K562 (cell line): Measurements from ENCODE around the gene STOX2. TPM values are rescaled to one million over a fixed set of nuclear protein-coding genes. Genes with fewer than 3 reads are reported as not detected.

Experiments
- ATAC-seq: fragments of 200-7000 bp; cut with Tn5 transposase; 3 replicates; pipeline ENCODE4 v1.9.1; 2020; ENCODE audit warnings: moderate library complexity
- BruUV-seq: library from RNA; stranded (reverse); fragments of 400-500 nt; replicated peaks from 2 replicates; lab custom pipeline; 2021; lab: Mats Ljungman, UMichigan
- CTCF ChIA-PET: fragments of 300-600 bp; formaldehyde crosslinking; extraction: SDS; loops from one replicate; lab custom pipeline; 2021; ENCODE audit warnings: low intra/inter-chr PET ratio; lab: Yijun Ruan, JAX
- POLR2A ChIA-PET: fragments of 300-600, 350-650 bp; sonication (Branson Sonifier 250); formaldehyde crosslinking; extraction: SDS; loops from one replicate; lab custom pipeline; 2021; ENCODE audit warnings: antibody characterized with exemption, inconsistent platforms; lab: Yijun Ruan, JAX
- DNase-seq, 4 experiments: peaks; one replicate each; pipeline versions ENCODE4 v3.0.0 to v3.0.0-alpha.2; 2011 to 2018; ENCODE audit warnings: low spot score in 3 of 4, mixed read lengths in 3 of 4; ENCODE audit errors: extremely low read depth in 1 of 4
- FAIRE-seq: peaks from 2 replicates; lab custom pipeline; 2011; peaks lifted over from hg19 to GRCh38; lab: Jason Lieb, UNC
- H2AFZ ChIP-seq: 2 replicates; pipeline ENCODE4 v1.6.0; 2011; ENCODE audit warnings: low read depth, low read length, control low read depth, inconsistent platforms
- H3K27ac ChIP-seq: fragments of 200-600 bp; 3 replicates; pipeline ENCODE4 v1.8.0; 2011; ENCODE audit warnings: low read depth, mild to moderate bottlenecking, control low read depth, inconsistent platforms, low read length, moderate library complexity, mixed read lengths; ENCODE audit errors: extremely low read depth
- H3K27me3 ChIP-seq, 2 experiments: fragments of 300-600 bp in 1 of 2; 2 replicates in 1 of 2; 3 replicates in 1 of 2; pipeline versions ENCODE4 v1.6.0 to v1.8.0; 2011; ENCODE audit warnings: inconsistent platforms in 2 of 2, low read length in 2 of 2, mild to moderate bottlenecking in 1 of 2, mixed read lengths in 1 of 2, moderate library complexity in 1 of 2; ENCODE audit not compliant: control insufficient read depth in 2 of 2, insufficient read depth in 2 of 2
- H3K36me3 ChIP-seq: fragments of 300-600 bp; 3 replicates; pipeline ENCODE4 v1.8.0; 2011; ENCODE audit warnings: mild to moderate bottlenecking, low read length, inconsistent platforms; ENCODE audit not compliant: control insufficient read depth, insufficient read depth
- H3K4me1 ChIP-seq, 2 experiments: fragments of 200-600 bp in 1 of 2; replicated peaks in 1 of 2; 2 replicates in 1 of 2; 3 replicates in 1 of 2; pipeline versions ENCODE4 v1.5.1 to v1.8.0; 2011; ENCODE audit warnings: inconsistent platforms in 2 of 2, low read length in 2 of 2, mild to moderate bottlenecking in 1 of 2, mixed read lengths in 1 of 2, moderate library complexity in 1 of 2; ENCODE audit not compliant: control insufficient read depth in 2 of 2, insufficient read depth in 2 of 2
- H3K4me2 ChIP-seq: 2 replicates; pipeline ENCODE4 v1.6.1; 2011; ENCODE audit warnings: low read length, control low read depth, inconsistent platforms, mixed read lengths; ENCODE audit not compliant: insufficient read depth
- H3K4me3 ChIP-seq: fragments of 200-600 bp; sonication (generic), shearing (Covaris generic); 2 replicates; pipeline ENCODE4 v1.5.1; 2016; ENCODE audit warnings: control low read depth, inconsistent platforms
- H3K79me2 ChIP-seq: fragments of 200-600 bp; 3 replicates; pipeline ENCODE4 v1.8.0; 2011; ENCODE audit warnings: low read length, inconsistent platforms; ENCODE audit not compliant: control insufficient read depth, insufficient read depth
- H3K9ac ChIP-seq, 2 experiments: 2 replicates each; pipeline versions ENCODE4 v1.6.0 to v1.6.1; 2011; ENCODE audit warnings: low read depth in 2 of 2, low read length in 2 of 2, control low read depth in 1 of 2, inconsistent platforms in 1 of 2, mild to moderate bottlenecking in 1 of 2, mixed read lengths in 1 of 2; ENCODE audit not compliant: insufficient read depth in 1 of 2
- H3K9me1 ChIP-seq: one replicate; pipeline ENCODE4 v1.6.0; 2011; ENCODE audit warnings: inconsistent platforms, mild to moderate bottlenecking, low read length, moderate library complexity; ENCODE audit not compliant: control insufficient read depth, insufficient read depth
- H3K9me3 ChIP-seq: replicated peaks from 2 replicates; pipeline ENCODE4 v1.5.1; 2011; ENCODE audit warnings: low read depth, low read length, inconsistent platforms; ENCODE audit not compliant: control insufficient read depth, insufficient read depth
- H4K20me1 ChIP-seq: replicated peaks from 2 replicates; pipeline ENCODE4 v1.6.1; 2011; ENCODE audit warnings: low read length, inconsistent platforms, mixed read lengths; ENCODE audit not compliant: control insufficient read depth, insufficient read depth
- ARHGAP35 ChIP-seq: fragments of 450-650 bp; IDR thresholded peaks from 2 replicates; pipeline ENCODE4 v1.6.1; 2018; ENCODE audit not compliant: partially characterized antibody
- EZH2 ChIP-seq: IDR thresholded peaks from 2 replicates; pipeline ENCODE4 v1.6.1; 2012; ENCODE audit warnings: low read depth, mild to moderate bottlenecking, inconsistent platforms, low read length, borderline replicate concordance
- HDAC6 ChIP-seq: IDR thresholded peaks from 2 replicates; pipeline ENCODE4 v1.6.1; 2012; ENCODE audit warnings: low read depth, mild to moderate bottlenecking, control low read depth, inconsistent platforms, low read length, moderate library complexity
- MAFK ChIP-seq: IDR thresholded peaks from 2 replicates; pipeline ENCODE4 v1.6.1; 2011; ENCODE audit warnings: low read length, improper control_type of control experiment
- MYC ChIP-seq, 2 experiments: fragments of 250-450 bp in 1 of 2; sonication (Bioruptor Pico) in 1 of 2; IDR thresholded peaks; 2 replicates each; pipeline versions ENCODE4 v1.5.1 to v1.6.1; 2012 to 2021; ENCODE audit warnings: low read depth in 2 of 2, borderline replicate concordance in 1 of 2, improper control_type of control experiment in 1 of 2, low read length in 1 of 2, mild to moderate bottlenecking in 1 of 2, moderate library complexity in 1 of 2
- NCOA1 ChIP-seq: fragments of 450-650 bp; IDR thresholded peaks from 2 replicates; pipeline ENCODE4 v1.6.1; 2016; ENCODE audit warnings: low read depth
- NFXL1 ChIP-seq: fragments of 450-650 bp; formaldehyde crosslinking; IDR thresholded peaks from 2 replicates; pipeline ENCODE4 v1.4.0; 2021; ENCODE audit warnings: mild to moderate bottlenecking
- POLR2AphosphoS5 ChIP-seq: IDR thresholded peaks from 2 replicates; pipeline ENCODE4 v1.6.1; 2011; ENCODE audit warnings: mild to moderate bottlenecking, low read depth, low read length, moderate library complexity; ENCODE audit not compliant: control insufficient read depth, insufficient read depth
- RBBP5 ChIP-seq: fragments of 200-600 bp; sonication (generic); IDR thresholded peaks from 2 replicates; pipeline ENCODE4 v1.6.1; 2012; ENCODE audit warnings: borderline replicate concordance, mild to moderate bottlenecking, low read length, control low read depth, inconsistent platforms; ENCODE audit not compliant: insufficient read depth, poor library complexity, severe bottlenecking
- RNF2 ChIP-seq: sonication (generic); IDR thresholded peaks from 2 replicates; pipeline ENCODE4 v1.6.1; 2016
- SIN3B ChIP-seq: fragments of 450-650 bp; IDR thresholded peaks from 2 replicates; pipeline ENCODE4 v1.6.1; 2017; ENCODE audit warnings: low read depth, mild to moderate bottlenecking, moderate library complexity
- TAF15 ChIP-seq: fragments of 200-400 bp; formaldehyde crosslinking; IDR thresholded peaks from 2 replicates; pipeline ENCODE4 v1.6.1; 2017; ENCODE audit warnings: mild to moderate bottlenecking, low read depth, low read length, moderate library complexity
- ZBED1 ChIP-seq: IDR thresholded peaks from 2 replicates; pipeline ENCODE4 v1.6.1; 2014
- ZNF23 ChIP-seq: fragments of 250-450 bp; sonication (Bioruptor Pico); IDR thresholded peaks from 2 replicates; pipeline ENCODE4 v1.4.0; 2020; ENCODE audit warnings: mild to moderate bottlenecking
- ZNF589 ChIP-seq: fragments of 200-800 bp; sonication (Bioruptor generic); IDR thresholded peaks from 2 replicates; pipeline ENCODE4 v1.6.1; 2016; ENCODE audit warnings: low read depth, missing genetic modification characterization, missing compliant biosample characterization
- WGBS: fragments of 100-300 bp; shearing (Covaris generic); methylation state at CpG from one replicate; pipeline ENCODE4 v1.1.6; 2016; ENCODE audit warnings: low coverage, mixed read lengths; ENCODE audit not compliant: insufficient coverage; ENCODE audit errors: missing lambda C conversion rate; 5-methylcytosine and 5-hydroxymethylcytosine counted together
- in situ Hi-C: fragments of 300-500 bp; cut with MboI; formaldehyde crosslinking; loops from 4 replicates; pipeline ENCODE4 v1.15.0; 2018; ENCODE audit warnings: inconsistent platforms, mixed read lengths
- intact Hi-C: fragments of 100-400 bp; cut with micrococcal nuclease; formaldehyde crosslinking; loops from 2 replicates; pipeline ENCODE4 v1.14.2; 2022
- polyA plus RNA-seq, 8 experiments: library from polyadenylated mRNA; depleted of rRNA in 4 of 8; stranded (reverse) in 5 of 8; unstranded in 3 of 8; fragments of >200 nt; fragmentation: Nextera tagmentation in 2 of 8; fragmentation: Illumina TruSeq in 1 of 8; extraction: Ambion mirVana in 2 of 8; extraction: Trizol in 1 of 8; gene quantifications; 2 replicates each; pipeline versions ENCODE4 v1.2.1 to v1.2.3, GENCODE V29; 2011 to 2014; ENCODE audit warnings: inconsistent platforms in 1 of 8, missing spikeins in 1 of 8
- total RNA-seq, 7 experiments: library from RNA; depleted of rRNA in 6 of 7; stranded (reverse); fragments of >200 nt in 6 of 7; fragmentation: Illumina TruSeq in 2 of 7; extraction: Trizol in 2 of 7; gene quantifications; 2 replicates each; pipeline versions ENCODE4 v1.2.1 to v1.2.3, GENCODE V29; 2011 to 2021; ENCODE audit warnings: low replicate concordance in 1 of 7
- TF ChIP-seq, protein P1 (sequence below): fragments of 450-650 bp; IDR thresholded peaks from 2 replicates; pipeline ENCODE4 v1.6.1; 2014; ENCODE audit warnings: low read depth, mild to moderate bottlenecking, moderate library complexity, borderline replicate concordance

The STOX2 gene
- total and polyA plus RNA-seq, 9 of the 15 experiments (the other 6 are each of a cell fraction or from before 2014, with no cell fraction given), result not detected

DNA sequence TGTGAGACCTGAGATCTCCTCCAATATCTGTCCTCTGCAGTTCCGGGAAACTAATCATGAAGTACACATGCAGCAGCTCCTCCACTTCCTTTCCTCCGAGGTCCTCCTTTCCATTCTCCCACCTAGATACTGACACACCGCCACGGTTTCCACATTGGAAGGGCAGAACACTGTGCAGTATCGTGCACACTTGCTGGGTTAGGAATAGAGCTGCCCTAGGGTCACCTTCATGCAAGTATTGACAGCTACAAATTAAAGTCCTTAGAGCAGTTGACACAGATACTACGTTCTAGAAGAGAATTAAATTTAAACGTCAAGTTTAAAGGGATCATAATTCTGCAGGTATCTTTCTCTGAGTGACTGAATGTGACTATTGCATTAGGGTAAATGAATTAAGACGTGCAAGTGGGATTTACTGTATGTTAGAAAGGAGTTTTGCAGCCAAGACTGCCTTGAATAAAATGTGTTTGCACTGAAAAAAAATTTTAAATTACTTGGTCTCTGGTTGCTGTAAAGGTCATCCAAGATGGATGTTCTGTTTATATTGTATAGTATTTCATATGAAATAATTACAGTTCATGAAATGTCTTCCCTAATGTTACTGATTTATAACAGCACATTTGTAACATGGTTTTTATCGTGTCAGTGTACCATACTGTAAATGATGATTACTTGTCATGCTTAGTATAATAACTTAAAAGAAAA, 117.7 kb downstream of the STOX2 start:
- Histone ChIP-seq H3K27me3 (peaks cover 9 to 16% of the 10 kb centered on the region in 2 experiments), H3K9me1 (no peaks in the 10 kb centered on the region), H3K4me1 (no peaks in the 10 kb centered on the region), H3K9ac (no peak overlapping the region), H3K36me3 (no peaks in the 10 kb centered on the region), H3K4me2 (no peak overlapping the region), H2AFZ (no peak overlapping the region), H3K9me3 (no peaks in the 10 kb centered on the region), H4K20me1 (no peaks in the 10 kb centered on the region), H3K27ac (no peak overlapping the region), H3K4me3 (no peak overlapping the region), H3K79me2 (no peaks in the 10 kb centered on the region)
- in situ Hi-C loops, result no loop called here
- POLR2A ChIA-PET, result no interaction called here
- no peak for DNase-seq
- WGBS, result under 1% methylated on average over 9 of the region's 9 CpGs
- intact Hi-C loops, result no loop called here
- FAIRE-seq, result no peak
- TF ChIP-seq NCOA1 (no peak), POLR2AphosphoS5 (no peak), ZNF589 (CRISPR knock-in tag) (no peak), ZNF23 (no peak), MYC (IDR thresholded peaks at IDR 0.05; ENCODE audit: low read depth, low read length) (no peak), MYC (CRISPR knock-in tag; IDR thresholded peaks at IDR 0.05; ENCODE audit: borderline replicate concordance, low read depth) (no peak), NFXL1 (no peak), SIN3B (no peak), MAFK (no peak), RNF2 (no peak), HDAC6 (no peak), RBBP5 (no peak), TAF15 (no peak), ARHGAP35 (no peak), ZBED1 (no peak), EZH2 (no peak)
- TF ChIP-seq, protein P1, sequence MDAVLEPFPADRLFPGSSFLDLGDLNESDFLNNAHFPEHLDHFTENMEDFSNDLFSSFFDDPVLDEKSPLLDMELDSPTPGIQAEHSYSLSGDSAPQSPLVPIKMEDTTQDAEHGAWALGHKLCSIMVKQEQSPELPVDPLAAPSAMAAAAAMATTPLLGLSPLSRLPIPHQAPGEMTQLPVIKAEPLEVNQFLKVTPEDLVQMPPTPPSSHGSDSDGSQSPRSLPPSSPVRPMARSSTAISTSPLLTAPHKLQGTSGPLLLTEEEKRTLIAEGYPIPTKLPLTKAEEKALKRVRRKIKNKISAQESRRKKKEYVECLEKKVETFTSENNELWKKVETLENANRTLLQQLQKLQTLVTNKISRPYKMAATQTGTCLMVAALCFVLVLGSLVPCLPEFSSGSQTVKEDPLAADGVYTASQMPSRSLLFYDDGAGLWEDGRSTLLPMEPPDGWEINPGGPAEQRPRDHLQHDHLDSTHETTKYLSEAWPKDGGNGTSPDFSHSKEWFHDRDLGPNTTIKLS, result no peak
- CTCF ChIA-PET, result no interaction called here
- no TSS peak for BruUV-seq
- ATAC-seq, result no peak
